GM20000 (cell line): ENCODE measurements around the gene STX8.

Experiments used
- DNase-seq: peaks from one replicate; pipeline ENCODE4 v3.0.0; 2012; ENCODE audit warnings: low spot score
- TF ChIP-seq, protein P1 (sequence below): IDR thresholded peaks from 2 replicates; pipeline ENCODE4 v1.5.1; 2012; ENCODE audit warnings: mild to moderate bottlenecking, control low read depth; ENCODE audit errors: extremely low read depth, missing control alignments

Gene STX8

DNA sequence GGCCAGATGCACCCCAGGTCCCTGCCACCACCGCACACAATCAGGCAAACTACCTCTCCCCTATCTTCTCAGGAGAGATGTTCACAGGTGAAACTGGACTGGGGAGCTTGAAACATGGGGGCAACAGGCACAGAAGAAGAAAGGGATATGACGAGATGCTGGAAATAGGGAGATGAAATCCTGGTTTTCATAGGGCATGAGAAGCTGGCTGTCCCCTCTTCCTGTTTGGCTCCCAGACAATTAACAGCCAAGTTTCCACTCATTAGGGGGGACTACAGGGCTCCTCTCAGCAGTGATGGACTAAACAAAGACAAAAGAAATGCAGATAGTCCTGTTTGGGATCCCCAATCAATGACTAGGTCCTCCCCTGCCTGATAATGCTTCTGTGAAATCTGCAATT, 288.3 kb downstream of the STX8 start:
- TF ChIP-seq, protein P1, sequence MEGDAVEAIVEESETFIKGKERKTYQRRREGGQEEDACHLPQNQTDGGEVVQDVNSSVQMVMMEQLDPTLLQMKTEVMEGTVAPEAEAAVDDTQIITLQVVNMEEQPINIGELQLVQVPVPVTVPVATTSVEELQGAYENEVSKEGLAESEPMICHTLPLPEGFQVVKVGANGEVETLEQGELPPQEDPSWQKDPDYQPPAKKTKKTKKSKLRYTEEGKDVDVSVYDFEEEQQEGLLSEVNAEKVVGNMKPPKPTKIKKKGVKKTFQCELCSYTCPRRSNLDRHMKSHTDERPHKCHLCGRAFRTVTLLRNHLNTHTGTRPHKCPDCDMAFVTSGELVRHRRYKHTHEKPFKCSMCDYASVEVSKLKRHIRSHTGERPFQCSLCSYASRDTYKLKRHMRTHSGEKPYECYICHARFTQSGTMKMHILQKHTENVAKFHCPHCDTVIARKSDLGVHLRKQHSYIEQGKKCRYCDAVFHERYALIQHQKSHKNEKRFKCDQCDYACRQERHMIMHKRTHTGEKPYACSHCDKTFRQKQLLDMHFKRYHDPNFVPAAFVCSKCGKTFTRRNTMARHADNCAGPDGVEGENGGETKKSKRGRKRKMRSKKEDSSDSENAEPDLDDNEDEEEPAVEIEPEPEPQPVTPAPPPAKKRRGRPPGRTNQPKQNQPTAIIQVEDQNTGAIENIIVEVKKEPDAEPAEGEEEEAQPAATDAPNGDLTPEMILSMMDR: no peak
- DNase-seq: no peak

DNA sequence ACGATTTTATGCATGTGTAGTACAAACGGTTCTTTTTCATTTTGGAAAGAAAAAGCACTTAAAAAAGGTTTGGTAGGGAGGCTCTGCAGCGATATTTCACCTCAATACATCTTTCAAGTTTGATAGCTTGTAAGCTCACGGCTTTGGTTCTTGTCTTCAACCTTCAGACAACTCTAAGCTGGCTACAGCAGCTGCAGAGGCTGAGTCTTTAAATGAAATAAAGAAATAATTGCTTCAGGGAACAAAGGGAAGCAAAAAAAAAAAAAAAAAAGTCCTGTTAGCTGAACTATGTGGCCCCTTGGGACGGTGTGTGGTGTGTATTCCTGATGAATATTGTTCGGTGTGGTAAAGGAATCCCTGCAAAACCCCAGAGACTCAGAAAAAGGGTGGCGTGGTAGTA, 289.2 kb downstream of the STX8 start:
- TF ChIP-seq, protein P1: no peak
- no peak for DNase-seq

DNA sequence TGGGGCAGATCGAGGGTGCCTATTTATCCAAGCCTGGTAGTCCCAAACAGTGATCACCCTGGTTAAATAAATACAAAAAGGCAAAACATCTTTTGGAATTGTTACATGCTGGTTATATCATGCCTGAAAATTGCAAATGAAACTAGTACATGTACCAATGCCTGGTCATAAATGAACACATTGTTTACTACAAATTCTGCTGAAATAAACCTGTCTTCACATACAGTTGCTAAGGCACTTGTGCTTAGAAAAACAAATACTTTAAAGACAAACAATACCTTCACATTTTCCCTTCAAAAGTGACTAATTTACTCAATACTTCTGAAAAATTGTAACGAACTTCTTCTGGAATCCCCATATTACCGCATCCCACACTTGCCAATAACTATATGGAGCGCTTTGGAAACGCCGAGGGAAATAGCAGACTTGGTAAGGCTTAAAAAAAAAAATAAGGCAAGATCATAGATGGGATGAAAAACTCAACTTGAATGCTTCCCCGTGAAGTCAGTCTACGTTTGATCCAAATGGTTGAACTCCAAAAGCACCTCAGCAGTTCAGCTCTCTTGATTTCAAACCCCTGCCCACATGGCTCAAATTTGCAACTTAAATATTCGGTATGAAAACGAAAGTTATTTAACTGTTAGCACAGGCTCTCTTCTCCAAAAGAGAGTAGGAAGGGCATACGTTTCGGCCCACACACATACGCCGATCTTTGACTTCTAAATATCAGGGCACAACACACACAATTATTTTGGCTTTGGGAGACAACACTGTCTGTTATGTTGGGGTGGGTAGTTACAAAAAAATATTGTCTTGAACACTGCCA, 289.8 kb downstream of the STX8 start:
- TF ChIP-seq, protein P1: no peak
- no peak for DNase-seq

DNA sequence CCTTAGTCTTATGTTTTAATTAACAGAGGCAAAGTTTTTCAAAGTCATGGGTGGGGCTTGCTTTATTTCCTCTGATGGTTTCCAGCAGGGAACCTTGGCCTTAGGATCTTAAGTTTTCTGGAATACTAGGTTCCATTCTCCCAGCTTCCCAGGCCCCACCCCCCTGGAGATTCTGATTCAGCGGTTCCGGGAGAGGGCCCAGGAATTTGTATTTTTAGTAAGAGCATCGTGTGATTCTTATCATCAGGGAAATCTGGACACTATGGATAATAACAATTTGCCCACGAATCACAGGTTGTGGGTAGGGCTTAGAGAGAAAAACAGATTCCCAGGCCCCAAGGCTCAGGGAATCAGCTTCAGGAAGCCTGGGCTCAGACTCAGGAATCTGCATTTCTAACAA, 290.7 kb downstream of the STX8 start:
- TF ChIP-seq, protein P1: no peak
- DNase-seq: no peak

DNA sequence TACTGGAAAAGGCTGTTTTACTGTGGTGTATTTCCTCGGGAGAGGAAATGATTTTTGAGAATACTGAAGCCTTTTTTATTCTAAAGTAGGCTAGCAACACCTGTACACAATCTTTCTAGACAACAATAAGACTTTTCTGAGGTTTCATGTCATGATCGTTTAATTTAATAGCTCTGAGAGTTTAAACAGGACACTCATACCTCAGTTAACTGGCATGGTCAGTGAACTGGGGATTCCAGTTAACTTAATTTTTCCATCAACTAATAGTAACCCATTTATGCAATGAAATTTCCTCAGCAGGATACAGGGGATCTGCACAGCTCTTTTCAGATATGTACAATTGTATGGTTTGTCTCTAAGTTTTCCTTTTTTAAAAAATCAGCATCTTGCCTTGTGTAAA, 291.7 kb downstream of the STX8 start:
- TF ChIP-seq, protein P1: no peak
- DNase-seq: no peak

DNA sequence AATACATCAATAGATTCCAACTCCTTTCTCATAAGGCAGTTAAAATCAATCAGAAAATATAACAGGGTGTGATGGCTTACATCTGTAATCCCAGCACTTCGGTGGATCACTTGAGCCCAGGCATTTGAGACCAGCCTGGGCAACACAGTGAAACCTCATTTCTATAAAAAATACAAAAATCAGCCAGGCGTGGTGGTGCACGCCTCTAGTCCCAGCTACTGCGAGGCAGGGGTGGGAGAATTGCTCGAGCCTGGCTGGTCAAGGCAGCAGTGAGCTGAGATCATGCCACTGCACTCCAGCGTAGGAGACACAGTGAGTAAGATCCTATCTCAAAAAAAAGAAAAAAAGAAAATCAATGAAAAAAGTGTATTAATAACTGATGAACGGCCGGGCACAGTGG, 295.7 kb downstream of the STX8 start:
- no peak for DNase-seq
- TF ChIP-seq, protein P1: no peak

DNA sequence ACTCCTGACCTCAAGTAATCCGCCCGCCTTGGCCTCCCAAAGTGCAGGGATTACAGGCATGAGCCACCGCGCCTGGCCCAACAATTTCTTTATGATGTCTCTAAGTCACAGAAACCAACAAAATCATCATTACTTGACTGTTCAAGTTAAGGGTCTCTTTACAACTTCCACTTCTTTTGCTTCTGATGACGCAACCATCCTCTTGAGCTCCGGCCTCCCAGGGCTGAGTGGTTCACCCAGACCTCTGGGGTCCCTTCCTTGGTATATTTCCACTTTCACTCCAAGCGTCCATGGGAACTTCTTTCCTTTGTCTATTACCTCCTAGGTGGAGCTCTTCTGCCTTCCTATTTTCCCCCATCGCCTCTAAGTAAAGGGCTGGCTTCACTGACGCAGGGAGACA, 300.6 kb downstream of the STX8 start:
- TF ChIP-seq, protein P1: no peak
- no peak for DNase-seq
